OCI-LY7 (cell line): ENCODE results near the gene PITX3. TPM values are rescaled to one million over a fixed set of nuclear protein-coding genes. Genes with fewer than 3 reads are reported as not detected.

Experiments used
- BruUV-seq: library from RNA; stranded (reverse); fragments of 400-500 nt; replicated peaks from 2 replicates; lab custom pipeline; 2021; lab: Mats Ljungman, UMichigan
- CTCF ChIA-PET: fragments of 300-600 bp; sonication (Branson Sonifier 250); formaldehyde crosslinking; loops from one replicate; lab custom pipeline; 2022; ENCODE audit warnings: antibody characterized with exemption; ENCODE audit not compliant: unreplicated experiment; lab: Charles Lee
- POLR2A ChIA-PET: fragments of 300-600 bp; sonication (Branson Sonifier 250); formaldehyde crosslinking; loops from one replicate; lab custom pipeline; 2022; ENCODE audit warnings: antibody characterized with exemption; lab: Charles Lee
- DNase-seq: peaks from one replicate; pipeline ENCODE4 v3.0.0-alpha.2; 2015; ENCODE audit warnings: low spot score
- H2AFZ ChIP-seq: fragments of 200-600 bp; sonication (generic), shearing (Covaris generic); 2 replicates; pipeline ENCODE4 v1.6.1; 2014; ENCODE audit warnings: mild to moderate bottlenecking, antibody characterized with exemption, low read length, moderate library complexity
- H3K27ac ChIP-seq: fragments of 200-600 bp; sonication (generic); 2 replicates; pipeline ENCODE4 v1.5.1; 2014; ENCODE audit warnings: mixed run types, low read depth, mild to moderate bottlenecking, moderate library complexity, low read length, inconsistent platforms; ENCODE audit not compliant: poor library complexity, severe bottlenecking
- H3K36me3 ChIP-seq: fragments of 200-600 bp; sonication (generic); 2 replicates; pipeline ENCODE4 v1.6.1; 2014; ENCODE audit warnings: mild to moderate bottlenecking, antibody characterized with exemption, low read length, moderate library complexity, mixed read lengths; ENCODE audit not compliant: insufficient read depth
- H3K4me1 ChIP-seq: fragments of 200-600 bp; sonication (generic); 2 replicates; pipeline ENCODE4 v1.5.1; 2014; ENCODE audit warnings: mild to moderate bottlenecking, low read length; ENCODE audit not compliant: insufficient read depth, poor library complexity, severe bottlenecking
- H3K4me2 ChIP-seq: fragments of 200-600 bp; sonication (generic); 2 replicates; pipeline ENCODE4 v1.6.1; 2014; ENCODE audit warnings: mild to moderate bottlenecking, low read length
- H3K4me3 ChIP-seq: fragments of 200-600 bp; sonication (generic); 2 replicates; pipeline ENCODE4 v1.5.1; 2014; ENCODE audit warnings: mild to moderate bottlenecking, low read depth, low read length; ENCODE audit not compliant: poor library complexity, severe bottlenecking
- H3K79me2 ChIP-seq: fragments of 200-600 bp; sonication (generic); 2 replicates; pipeline ENCODE4 v1.6.1; 2016; ENCODE audit warnings: low read depth, mild to moderate bottlenecking, low read length, moderate library complexity, mixed read lengths; ENCODE audit not compliant: insufficient read depth
- H3K9me2 ChIP-seq: fragments of 200-600 bp; sonication (generic); 2 replicates; pipeline ENCODE4 v1.6.1; 2016; ENCODE audit warnings: mild to moderate bottlenecking, low read length, mixed read lengths; ENCODE audit not compliant: insufficient read depth
- H3K9me3 ChIP-seq: fragments of 200-600 bp; sonication (generic); 2 replicates; pipeline ENCODE4 v1.6.1; 2014; ENCODE audit warnings: mild to moderate bottlenecking, mixed run types, low read length, mixed read lengths
- H4K20me1 ChIP-seq: fragments of 200-600 bp; sonication (generic); 2 replicates; pipeline ENCODE4 v1.6.1; 2014; ENCODE audit warnings: mild to moderate bottlenecking, antibody characterized with exemption, low read length, moderate library complexity, mixed read lengths; ENCODE audit not compliant: insufficient read depth
- CTCF ChIP-seq: fragments of 200-600 bp; sonication (generic); conservative IDR thresholded peaks from 2 replicates; pipeline ENCODE4 v1.5.1; 2014; ENCODE audit warnings: mild to moderate bottlenecking, antibody characterized with exemption, low read length, moderate library complexity, mixed read lengths
- EZH2phosphoT487 ChIP-seq: fragments of 200-600 bp; sonication (generic); IDR thresholded peaks from 2 replicates; pipeline ENCODE4 v1.6.1; 2018; ENCODE audit warnings: low read depth, borderline replicate concordance, mild to moderate bottlenecking, mixed run types, antibody characterized with exemption, low read length, moderate library complexity, mixed read lengths
- intact Hi-C: fragments of 100-400 bp; cut with micrococcal nuclease; formaldehyde crosslinking; loops from one replicate; pipeline ENCODE4 v1.10.0; 2022; ENCODE audit not compliant: unreplicated experiment
- total RNA-seq, 2 experiments: library from RNA; depleted of rRNA in 1 of 2; stranded (reverse); fragments of >200 nt in 1 of 2; shearing (Covaris generic) in 1 of 2; gene quantifications; 2 replicates each; pipeline ENCODE4 v1.2.3, GENCODE V29; 2014 to 2022

Gene PITX3
- total RNA-seq, 2 experiments from 2014 or later: not detected

GRCh38 chr10:102231357-102232318 is 9.7 kb downstream of the PITX3 start:
- Histone ChIP-seq H3K36me3 (no peaks in the 10 kb centered on the region), H2AFZ (no peak overlapping the region), H3K9me3 (no peaks in the 10 kb centered on the region), H3K4me2 (no peak overlapping the region; the same call in 1 of the 2 replicates), H4K20me1 (no peaks in the 10 kb centered on the region), H3K9me2 (no peaks in the 10 kb centered on the region), H3K4me3 (no peak overlapping the region), H3K27ac (no peak overlapping the region), H3K79me2 (no peaks in the 10 kb centered on the region), H3K4me1 (no peaks in the 10 kb centered on the region)
- CTCF ChIA-PET: no interaction called here
- intact Hi-C loops: no loop called here
- TF ChIP-seq EZH2phosphoT487: no peak
- peak; percentile 79 for TF ChIP-seq CTCF
- no TSS peak for BruUV-seq
- POLR2A ChIA-PET: no interaction called here
- peak; percentile 37 for DNase-seq

- ChIA-PET POLR2A (no interaction called here), CTCF (no interaction called here)
- Histone ChIP-seq H2AFZ (no peak overlapping the region), H3K27ac (no peak overlapping the region), H3K79me2 (no peaks in the 10 kb centered on the region), H3K4me1 (peaks cover 3% of the 10 kb centered on the region), H3K36me3 (no peaks in the 10 kb centered on the region), H4K20me1 (no peaks in the 10 kb centered on the region), H3K4me2 (no peak overlapping the region; the same call in 1 of the 2 replicates), H3K4me3 (no peak overlapping the region), H3K9me2 (no peaks in the 10 kb centered on the region), H3K9me3 (no peaks in the 10 kb centered on the region)
- no peak for TF ChIP-seq EZH2phosphoT487
- TF ChIP-seq CTCF: no peak
- intact Hi-C loops: loop anchor here (1.0 kb wide), 1 partner anchor 168 kb away; no protein-coding TSS in a partner anchor
- BruUV-seq: no TSS peak
- DNase-seq: no peak
Observed at GRCh38 chr10:102230861-102231356, 10.4 kb downstream of the PITX3 start.
